HG03139 (cell line): ENCODE results near the gene AUTS2.

Source experiments
- ATAC-seq: cut with Tn5 transposase; IDR thresholded peaks from one replicate; pipeline ENCODE4 v1.9.1; 2021; ENCODE audit not compliant: unreplicated experiment

Gene AUTS2

GRCh38 chr7:70599446-70600190, 1001.3 kb downstream of the AUTS2 start:
- no peak for ATAC-seq

GRCh38 chr7:70600993-70601392, 1002.7 kb downstream of the AUTS2 start:
- ATAC-seq: no peak

- no peak for ATAC-seq
These were observed 1003.8 kb downstream of the AUTS2 start for GRCh38 chr7:70602117-70602516.

- no peak for ATAC-seq
These were observed 1009.0 kb downstream of the AUTS2 start for GRCh38 chr7:70607281-70607680.

GRCh38 chr7:70607759-70608158, 1009.5 kb downstream of the AUTS2 start:
- no peak for ATAC-seq

- no peak for ATAC-seq
These were observed 1010.0 kb downstream of the AUTS2 start for GRCh38 chr7:70608229-70608628.

GRCh38 chr7:70612811-70613210, 1014.5 kb downstream of the AUTS2 start:
- ATAC-seq: no peak

- ATAC-seq: no peak
These were observed 1016.2 kb downstream of the AUTS2 start for GRCh38 chr7:70614237-70615045.

- ATAC-seq: no peak
These were observed 1016.9 kb downstream of the AUTS2 start for GRCh38 chr7:70615066-70615606.

GRCh38 chr7:70616211-70616610, 1017.9 kb downstream of the AUTS2 start:
- ATAC-seq: no peak

- ATAC-seq: no peak
These were observed 1018.5 kb downstream of the AUTS2 start for GRCh38 chr7:70616821-70617220.

GRCh38 chr7:70618020-70618551, 1019.8 kb downstream of the AUTS2 start:
- no peak for ATAC-seq

GRCh38 chr7:70619130-70619529, 1020.9 kb downstream of the AUTS2 start:
- ATAC-seq: no peak

GRCh38 chr7:70619659-70620058, 1021.4 kb downstream of the AUTS2 start:
- ATAC-seq: no peak

GRCh38 chr7:70620333-70621055, 1022.2 kb downstream of the AUTS2 start:
- ATAC-seq: no peak

- no peak for ATAC-seq
These were observed 1023.8 kb downstream of the AUTS2 start for GRCh38 chr7:70621954-70622600.

- no peak for ATAC-seq
These were observed 1024.7 kb downstream of the AUTS2 start for GRCh38 chr7:70622936-70623335.

- no peak for ATAC-seq
These were observed 1026.3 kb downstream of the AUTS2 start for GRCh38 chr7:70624500-70625103.

- ATAC-seq: no peak
These were observed 1029.2 kb downstream of the AUTS2 start for GRCh38 chr7:70627461-70627860.

- ATAC-seq: no peak
These were observed 1032.2 kb downstream of the AUTS2 start for GRCh38 chr7:70630440-70630817.
